Cerebellar cortex (tissue), 1 donor: ENCODE data around the gene RABEP2.
"Not testable (repeated sequence)": the region's sequence is repeated elsewhere in the genome, so short reads cannot be mapped to it uniquely, and the experiment has no call there.

Experiments used
- DNase-seq: peaks from one replicate; pipeline ENCODE4 v3.0.0-alpha.2; 2015; ENCODE audit warnings: low spot score

The RABEP2 gene

GRCh38 chr16:28932339-28933141 lies 7.5 kb upstream of the RABEP2 start:
- DNase-seq, result no peak

DNA sequence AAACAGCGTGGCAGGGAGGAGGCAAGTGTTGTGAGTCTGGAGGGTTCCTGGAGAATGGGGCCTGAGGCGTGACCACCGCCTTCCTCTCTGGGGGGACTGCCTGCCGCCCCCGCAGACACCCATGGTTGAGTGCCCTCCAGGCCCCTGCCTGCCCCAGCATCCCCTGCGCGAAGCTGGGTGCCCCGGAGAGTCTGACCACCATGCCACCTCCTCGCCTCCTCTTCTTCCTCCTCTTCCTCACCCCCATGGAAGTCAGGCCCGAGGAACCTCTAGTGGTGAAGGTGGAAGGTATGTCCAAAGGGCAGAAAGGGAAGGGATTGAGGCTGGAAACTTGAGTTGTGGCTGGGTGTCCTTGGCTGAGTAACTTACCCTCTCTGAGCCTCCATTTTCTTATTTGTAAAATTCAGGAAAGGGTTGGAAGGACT lies 6.8 kb upstream of the RABEP2 start, which contains the start of gene CD19:
TSS of gene CD19 (plus strand) at position 171 of the 425 bp plus-strand sequence. CDS start at position 201, 30 bp downstream.
- DNase-seq, result no peak

- DNase-seq, result no peak
Observed at GRCh38 chr16:28930652-28931051, 5.6 kb upstream of the RABEP2 start.

GRCh38 chr16:28930203-28930602 lies 5.2 kb upstream of the RABEP2 start:
- DNase-seq, result no peak

GRCh38 chr16:28927815-28928214 lies 2.8 kb upstream of the RABEP2 start:
- DNase-seq, result no peak

GRCh38 chr16:28926284-28926683 lies 1.2 kb upstream of the RABEP2 start:
- not testable (repeated sequence) for DNase-seq

DNA sequence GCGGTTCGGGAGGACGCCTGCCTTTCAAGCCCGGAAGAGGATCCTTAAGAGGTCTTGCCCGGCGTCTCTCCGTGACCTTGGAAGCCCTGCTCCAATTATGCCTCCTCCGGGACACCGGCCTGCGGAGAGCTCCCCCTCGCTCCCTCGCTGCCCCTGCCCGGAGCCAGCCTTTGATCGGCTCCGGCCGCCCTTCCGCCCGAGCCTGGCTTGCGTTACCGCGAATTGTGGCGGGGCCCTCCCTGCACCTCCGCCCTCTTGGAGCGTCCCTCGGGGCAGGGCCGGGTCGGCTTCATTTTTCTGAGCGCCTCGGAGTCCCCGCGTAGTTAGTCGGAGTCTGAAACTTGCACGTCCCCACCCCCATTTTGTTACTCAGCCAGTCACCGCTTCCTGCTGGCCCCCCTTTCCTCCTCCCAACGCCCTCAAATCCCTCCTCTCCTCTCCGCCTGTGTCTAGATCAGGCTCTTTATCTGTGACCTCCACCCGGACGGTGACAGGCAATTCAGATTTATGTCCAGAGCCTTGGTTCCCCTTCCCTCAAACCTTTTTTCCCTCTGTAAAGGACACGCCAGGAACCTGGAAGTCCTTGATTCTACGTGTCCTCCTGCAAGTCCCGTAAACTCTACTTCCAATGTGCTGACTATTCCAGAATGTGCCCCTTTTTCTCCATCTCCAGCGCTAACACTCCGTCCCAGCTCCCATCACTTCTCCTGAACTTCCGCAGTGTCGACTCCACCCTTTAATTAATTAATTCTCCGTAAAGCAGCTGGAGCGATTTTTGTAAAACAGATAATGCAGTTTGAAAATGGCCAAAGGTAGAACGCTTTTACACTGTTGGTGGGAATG lies 569 bp upstream of the RABEP2 start:
- DNase-seq, result peak; percentile 63

GRCh38 chr16:28924399-28924761 lies 658 bp downstream of the RABEP2 start:
- DNase-seq, result no peak

- DNase-seq, result no peak
Observed at GRCh38 chr16:28923652-28924398, 1.2 kb downstream of the RABEP2 start.

- DNase-seq, result no peak
Observed at GRCh38 chr16:28923231-28923587, 1.8 kb downstream of the RABEP2 start.

- no peak for DNase-seq
Observed at GRCh38 chr16:28918698-28919097, 6.3 kb downstream of the RABEP2 start.

GRCh38 chr16:28917095-28917494 lies 7.9 kb downstream of the RABEP2 start:
- DNase-seq, result no peak

GRCh38 chr16:28915181-28915580 lies 9.9 kb downstream of the RABEP2 start:
- no peak for DNase-seq

- DNase-seq, result no peak
Observed at GRCh38 chr16:28913946-28914724, 10.9 kb downstream of the RABEP2 start.

DNA sequence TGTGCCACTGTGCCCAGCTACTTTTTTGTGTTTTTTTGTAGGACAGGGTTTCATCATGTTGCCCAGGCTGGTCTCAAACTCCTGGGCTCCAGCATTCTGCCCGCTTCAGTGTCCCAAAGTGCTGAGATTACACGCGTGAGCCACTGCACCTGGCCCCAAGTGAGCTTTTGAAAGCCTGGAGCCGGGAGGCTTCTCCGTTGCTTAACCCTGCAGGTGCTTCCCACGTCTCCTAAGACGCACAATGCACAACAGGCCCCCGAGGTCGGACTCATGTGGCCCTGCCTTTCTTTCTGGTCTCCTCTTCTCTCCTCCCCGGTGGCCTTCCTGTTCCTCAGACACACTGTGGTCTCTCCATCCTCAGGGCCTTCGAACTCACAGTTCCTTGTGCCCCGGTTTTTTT lies 12.5 kb downstream of the RABEP2 start:
- no peak for DNase-seq

- DNase-seq, result no peak
Observed at GRCh38 chr16:28910086-28911031, 14.7 kb downstream of the RABEP2 start.

DNA sequence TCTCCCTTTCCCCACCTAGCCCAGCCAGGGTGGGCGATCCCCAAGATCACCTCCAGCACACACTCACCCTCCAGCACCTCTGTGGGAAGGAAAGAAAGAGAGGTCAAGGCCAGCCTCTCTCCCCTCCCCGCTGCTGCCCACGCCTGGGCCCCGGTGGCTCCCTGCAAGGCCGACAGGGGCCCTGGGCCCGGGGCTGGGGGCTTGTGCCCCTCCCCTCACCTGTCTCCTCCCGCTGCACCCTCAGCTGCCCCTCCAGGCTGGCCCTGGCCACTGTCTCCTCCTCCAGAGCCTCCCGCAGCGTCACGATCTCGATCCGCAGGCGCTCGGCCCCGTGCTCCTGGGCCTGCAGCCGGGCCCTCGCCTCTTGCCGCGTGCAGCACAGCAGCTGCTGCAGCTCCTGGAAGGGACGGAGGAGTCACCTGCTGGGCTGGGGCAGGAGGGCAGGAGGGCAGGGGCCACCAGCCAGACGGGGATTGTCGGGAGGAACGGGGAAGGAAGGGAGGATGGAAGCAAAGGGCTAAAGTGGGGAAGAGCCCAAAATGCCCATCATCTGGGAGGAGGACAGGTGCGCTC lies 19.2 kb downstream of the RABEP2 start:
- DNase-seq, result no peak

DNA sequence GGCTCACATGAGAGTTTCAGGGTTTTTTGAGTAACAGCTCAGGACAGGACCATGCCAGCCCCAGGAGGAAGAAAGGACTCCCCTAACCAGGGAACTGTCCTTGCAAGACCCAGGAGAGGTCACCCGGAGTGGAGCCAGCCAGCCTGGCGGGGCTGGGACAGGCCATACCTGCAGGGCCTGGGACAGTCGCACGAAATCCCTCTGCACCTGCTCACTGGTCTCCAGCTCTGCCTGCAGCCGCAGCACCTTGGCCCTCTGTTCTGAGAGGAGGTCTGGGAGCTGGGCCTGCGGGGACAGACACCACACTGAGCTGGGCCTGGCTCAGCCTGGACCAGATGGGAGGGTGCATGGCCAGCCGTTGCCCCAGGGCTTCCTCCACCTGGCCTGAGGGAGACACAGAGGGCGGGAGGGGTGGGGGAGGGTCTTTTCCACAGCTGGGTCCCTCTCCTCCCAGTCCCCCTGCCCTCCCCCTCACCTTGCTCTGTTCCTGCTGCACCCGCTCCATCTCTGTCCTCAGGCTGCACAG lies 19.7 kb downstream of the RABEP2 start:
- DNase-seq, result no peak

DNA sequence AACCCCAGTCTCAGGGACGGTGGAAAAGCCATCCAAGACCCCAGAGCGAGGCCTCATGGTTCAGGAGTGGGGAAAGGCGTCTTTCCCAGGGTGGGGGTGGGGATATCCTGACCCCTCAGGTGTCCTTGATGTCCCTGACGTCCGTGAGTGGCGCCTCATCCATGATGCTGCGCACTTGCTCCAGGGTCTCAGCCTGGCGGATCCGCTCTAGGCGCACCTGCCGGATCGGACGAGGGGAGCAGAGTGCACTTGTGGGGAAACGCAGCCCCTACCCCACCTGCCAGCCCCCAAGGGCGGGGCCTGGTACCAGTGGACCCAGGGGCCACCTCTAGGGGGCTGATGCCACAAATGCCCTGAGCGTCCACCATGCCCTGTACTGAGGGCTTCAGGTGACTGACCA lies 20.2 kb downstream of the RABEP2 start:
- DNase-seq, result no peak

DNA sequence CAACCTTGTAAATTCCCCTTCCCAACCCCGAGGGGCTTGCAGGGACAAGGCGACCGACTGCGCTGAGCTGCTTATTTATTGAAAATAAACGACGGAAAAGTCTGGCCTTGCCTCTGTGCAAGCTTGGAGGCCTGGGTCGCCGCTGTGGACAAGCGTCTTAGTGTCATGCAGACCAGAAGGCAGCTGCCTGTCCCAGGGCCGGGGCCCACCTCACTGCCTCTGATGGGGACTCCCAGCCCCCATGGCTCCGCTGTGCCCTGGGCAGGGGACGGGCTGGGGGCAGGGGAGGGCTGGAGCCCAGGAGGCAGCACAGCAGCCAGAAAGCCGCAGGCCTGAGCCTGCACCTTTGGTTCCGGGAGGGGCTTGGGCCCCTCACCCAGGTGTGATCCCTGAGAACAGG lies 20.7 kb downstream of the RABEP2 start:
- no peak for DNase-seq
